Stomach (tissue), 9 donors: Measurements from ENCODE around the gene NINJ2. TPM values are rescaled to one million over a fixed set of nuclear protein-coding genes. Genes with fewer than 3 reads are reported as not detected.

Experiments
- DNase-seq, 2 donors: peaks; one replicate each; pipeline versions ENCODE4 v3.0.0 to v3.0.0-alpha.2; 2013 to 2019
- H3K27ac ChIP-seq, 5 donors: fragments of 200-600 bp in 4 of 5; sonication (generic) in 4 of 5; one replicate each; pipeline ENCODE4 v1.5.1; 2013 to 2019; ENCODE audit warnings: mild to moderate bottlenecking in 1 of 5, moderate library complexity in 1 of 5
- H3K27me3 ChIP-seq, 3 donors: fragments of 200-600 bp; sonication (generic); one replicate each; pipeline ENCODE4 v1.5.1; 2017 to 2019; ENCODE audit warnings: mixed run types in 1 of 3
- H3K36me3 ChIP-seq, 4 donors: fragments of 200-600 bp; sonication (generic); 1 replicate in 3 of 4; 2 replicates in 1 of 4; pipeline ENCODE4 v1.5.1; 2016 to 2019
- H3K4me1 ChIP-seq, 4 donors: fragments of 200-600 bp; sonication (generic); one replicate each; pipeline ENCODE4 v1.5.1; 2016 to 2019
- H3K4me3 ChIP-seq, 4 donors: fragments of 200-600 bp; sonication (generic) in 3 of 4; one replicate each; pipeline ENCODE4 v1.5.1; 2016 to 2019; ENCODE audit warnings: mild to moderate bottlenecking in 1 of 4
- H3K9me3 ChIP-seq, 4 donors: fragments of 200-600 bp; sonication (generic); one replicate each; pipeline ENCODE4 v1.5.1; 2016 to 2019
- EP300 ChIP-seq: sonication (generic); formaldehyde crosslinking; IDR thresholded peaks from one replicate; pipeline ENCODE4 v1.6.1; 2017; ENCODE audit warnings: antibody characterized with exemption
- POLR2A ChIP-seq, 4 donors: fragments of 450-650 bp; IDR thresholded peaks; one replicate each; pipeline ENCODE4 v1.6.1; 2016; ENCODE audit warnings: antibody characterized with exemption in 4 of 4, control low read depth in 2 of 4, mild to moderate bottlenecking in 1 of 4, moderate library complexity in 1 of 4
- POLR2AphosphoS5 ChIP-seq, 3 donors: sonication (generic); formaldehyde crosslinking; IDR thresholded peaks; one replicate each; pipeline ENCODE4 v1.6.1; 2016; ENCODE audit warnings: antibody characterized with exemption in 3 of 3
- WGBS, 5 donors: extraction: QIAGEN DNeasy Blood & Tissue Kit in 3 of 5; methylation state at CpG; one replicate each; pipeline versions ENCODE4 v1.1.5 to v1.1.7; 2013 to 2018; 5-methylcytosine and 5-hydroxymethylcytosine counted together
- intact Hi-C: fragments of 100-400 bp; cut with DNase I; formaldehyde crosslinking; loops from one replicate; pipeline ENCODE4 v1.15.1; 2023; ENCODE audit warnings: low total_unique reads
- polyA plus RNA-seq, 3 donors: library from polyadenylated mRNA; stranded (reverse); fragments of 200-250 nt; gene quantifications; one replicate each; pipeline ENCODE4 v1.2.3, GENCODE V29; 2013
- total RNA-seq, 5 donors: library from RNA; depleted of rRNA; stranded (reverse); fragments of >200 nt; gene quantifications; one replicate each; pipeline versions ENCODE4 v1.1.0 to v1.2.3, GENCODE V29; 2014 to 2016
- TF ChIP-seq, protein P1 (sequence below), 7 experiments: fragments of 450-650 bp in 4 of 7; fragments of 200-600 bp in 3 of 7; sonication (generic) in 3 of 7; IDR thresholded peaks; one replicate each; pipeline ENCODE4 v1.5.1; 2016 to 2019; ENCODE audit warnings: antibody characterized with exemption in 7 of 7, control low read depth in 2 of 7, mild to moderate bottlenecking in 1 of 7
- donor health status: healthy with polysubstance abuse.
- donor health status: Bipolar disorder and iron deficiency.
- donor health status: healthy.

The NINJ2 gene
- total and polyA plus RNA-seq, 8 donors, result 2.0 to 26.2 (median 5.0) TPM; not detected in 3

GRCh38 chr12:668090-668481, 4.8 kb upstream of the NINJ2 start:
- Histone ChIP-seq H3K27me3 (peaks cover 0 to 5% (median 0%) of the 10 kb centered on the region in 3 donors), H3K9me3 (no peaks in the 10 kb centered on the region), H3K27ac (no peak overlapping the region), H3K4me1 (peaks cover 0 to 11% (median 3%) of the 10 kb centered on the region in 4 donors), H3K4me3 (no peak overlapping the region), H3K36me3 (no peaks in the 10 kb centered on the region)
- DNase-seq, result no peak
- 78 to 87% (median 86%) methylated on average over 1 of the region's 1 CpG for WGBS, 5 donors
- intact Hi-C loops, result no loop called here
- no peak for TF ChIP-seq EP300
- no peak for TF ChIP-seq POLR2AphosphoS5 (IDR thresholded peaks at IDR 0.05)
- TF ChIP-seq POLR2A (IDR thresholded peaks at IDR 0.05), result no peak
- TF ChIP-seq, protein P1, sequence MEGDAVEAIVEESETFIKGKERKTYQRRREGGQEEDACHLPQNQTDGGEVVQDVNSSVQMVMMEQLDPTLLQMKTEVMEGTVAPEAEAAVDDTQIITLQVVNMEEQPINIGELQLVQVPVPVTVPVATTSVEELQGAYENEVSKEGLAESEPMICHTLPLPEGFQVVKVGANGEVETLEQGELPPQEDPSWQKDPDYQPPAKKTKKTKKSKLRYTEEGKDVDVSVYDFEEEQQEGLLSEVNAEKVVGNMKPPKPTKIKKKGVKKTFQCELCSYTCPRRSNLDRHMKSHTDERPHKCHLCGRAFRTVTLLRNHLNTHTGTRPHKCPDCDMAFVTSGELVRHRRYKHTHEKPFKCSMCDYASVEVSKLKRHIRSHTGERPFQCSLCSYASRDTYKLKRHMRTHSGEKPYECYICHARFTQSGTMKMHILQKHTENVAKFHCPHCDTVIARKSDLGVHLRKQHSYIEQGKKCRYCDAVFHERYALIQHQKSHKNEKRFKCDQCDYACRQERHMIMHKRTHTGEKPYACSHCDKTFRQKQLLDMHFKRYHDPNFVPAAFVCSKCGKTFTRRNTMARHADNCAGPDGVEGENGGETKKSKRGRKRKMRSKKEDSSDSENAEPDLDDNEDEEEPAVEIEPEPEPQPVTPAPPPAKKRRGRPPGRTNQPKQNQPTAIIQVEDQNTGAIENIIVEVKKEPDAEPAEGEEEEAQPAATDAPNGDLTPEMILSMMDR (IDR thresholded peaks at IDR 0.05), result no peak

DNA sequence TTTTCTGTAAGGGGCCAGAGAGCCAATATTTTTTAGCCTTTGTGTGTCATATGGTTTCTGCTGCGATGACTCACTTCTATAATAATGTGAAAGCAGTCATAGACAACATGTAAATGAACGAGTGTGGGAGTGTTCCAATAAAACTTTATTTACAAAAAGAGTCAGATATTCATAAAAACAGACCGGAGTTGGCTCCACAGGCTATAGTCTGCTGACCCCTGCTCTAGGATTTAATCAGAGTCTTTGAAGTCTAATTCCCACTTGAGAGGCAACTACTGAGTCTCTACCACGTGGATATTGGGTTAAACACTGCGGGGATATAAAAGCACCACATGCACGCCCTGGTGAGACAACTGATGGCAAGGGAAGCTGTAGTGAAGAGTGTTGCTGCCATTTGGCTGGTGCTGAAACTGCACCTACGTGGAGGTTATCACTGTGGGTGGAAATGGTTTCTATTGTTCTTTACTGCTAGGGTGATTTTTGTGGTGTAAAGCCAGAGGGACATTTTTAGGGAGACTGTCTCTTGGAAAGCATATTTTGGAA, 3.6 kb upstream of the NINJ2 start:
- 50 to 74% (median 67%) methylated on average over 7 of the region's 7 CpGs for WGBS, 5 donors
- TF ChIP-seq EP300 (no peak), POLR2AphosphoS5 (IDR thresholded peaks at IDR 0.05) (no peak), POLR2A (IDR thresholded peaks at IDR 0.05) (no peak)
- TF ChIP-seq, protein P1 (IDR thresholded peaks at IDR 0.05), result no peak
- H3K27me3 ChIP-seq, result peaks cover 0 to 5% (median 0%) of the 10 kb centered on the region in 3 donors
- peak overlapping the region in 1 of 5 donors; percentile 2 for H3K27ac ChIP-seq
- no peaks in the 10 kb centered on the region for H3K36me3 ChIP-seq
- no peak overlapping the region for H3K4me3 ChIP-seq
- H3K9me3 ChIP-seq, result no peaks in the 10 kb centered on the region
- DNase-seq, result no peak
- intact Hi-C loops, result no loop called here
- H3K4me1 ChIP-seq, result peaks cover 0 to 24% (median 3%) of the 10 kb centered on the region in 4 donors

DNA sequence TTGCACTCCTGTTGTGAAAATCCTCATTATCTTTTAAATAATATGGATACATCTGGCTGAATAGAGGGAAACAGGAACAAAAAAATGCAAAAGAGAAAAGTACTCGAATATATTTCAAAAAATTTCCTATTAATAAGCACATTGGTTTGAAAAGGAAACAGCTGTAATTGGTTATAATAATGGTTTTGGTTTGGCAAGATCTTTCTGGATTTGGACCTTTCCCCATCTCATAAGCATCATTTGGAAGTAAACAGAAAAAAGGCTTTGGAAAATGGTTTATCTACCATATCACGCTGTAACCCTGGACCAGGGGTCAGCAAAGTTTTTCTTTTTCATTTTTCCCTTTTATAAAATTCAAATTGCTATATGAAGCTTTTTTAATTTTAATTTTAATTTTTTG, 2.8 kb upstream of the NINJ2 start:
- no peaks in the 10 kb centered on the region for H3K36me3 ChIP-seq
- 54 to 81% (median 60%) methylated on average over 2 of the region's 2 CpGs for WGBS, 5 donors
- H3K27me3 ChIP-seq, result peaks cover 0 to 5% (median 0%) of the 10 kb centered on the region in 3 donors
- H3K27ac ChIP-seq, result no peak overlapping the region
- TF ChIP-seq POLR2A (IDR thresholded peaks at IDR 0.05) (no peak), EP300 (no peak), POLR2AphosphoS5 (IDR thresholded peaks at IDR 0.05) (no peak)
- TF ChIP-seq, protein P1 (IDR thresholded peaks at IDR 0.05), result no peak
- intact Hi-C loops, result no loop called here
- no peak for DNase-seq
- no peaks in the 10 kb centered on the region for H3K9me3 ChIP-seq
- H3K4me1 ChIP-seq, result peaks cover 0 to 25% (median 3%) of the 10 kb centered on the region in 4 donors
- no peak overlapping the region for H3K4me3 ChIP-seq

GRCh38 chr12:664779-665092, 1.5 kb upstream of the NINJ2 start:
- H3K4me3 ChIP-seq, result no peak overlapping the region
- intact Hi-C loops, result no loop called here
- TF ChIP-seq POLR2AphosphoS5 (IDR thresholded peaks at IDR 0.05), result no peak
- TF ChIP-seq EP300, result no peak
- TF ChIP-seq, protein P1 (IDR thresholded peaks at IDR 0.05), result no peak
- TF ChIP-seq POLR2A (IDR thresholded peaks at IDR 0.05), result no peak
- H3K36me3 ChIP-seq, result no peaks in the 10 kb centered on the region
- H3K27me3 ChIP-seq, result peaks cover 0 to 5% (median 0%) of the 10 kb centered on the region in 3 donors
- no peaks in the 10 kb centered on the region for H3K9me3 ChIP-seq
- DNase-seq, result no peak
- H3K27ac ChIP-seq, result no peak overlapping the region
- WGBS, 5 donors, result 94 to 98% (median 98%) methylated on average over 5 of the region's 5 CpGs
- H3K4me1 ChIP-seq, result peaks cover 0 to 25% (median 3%) of the 10 kb centered on the region in 4 donors
